Adrenal gland (tissue), 12 donors: Measurements from ENCODE around the gene GMEB1. TPM values are rescaled to one million over a fixed set of nuclear protein-coding genes. Genes with fewer than 3 reads are reported as not detected.
"Not testable (repeated sequence)": the region's sequence is repeated elsewhere in the genome, so short reads cannot be mapped to it uniquely, and the experiment has no call there.

ENCODE experiments used
- DNase-seq, 7 donors: peaks; one replicate each; pipeline ENCODE4 v3.0.0-alpha.2; 2019 to 2020
- H3K27ac ChIP-seq, 5 donors: fragments of 200-600 bp; sonication (generic) in 4 of 5; 1 replicate in 3 of 5; 2 replicates in 2 of 5; pipeline versions ENCODE4 v1.5.1 to v1.8.0; 2016 to 2020; ENCODE audit warnings: mild to moderate bottlenecking in 1 of 5
- H3K27me3 ChIP-seq: fragments of 200-600 bp; 2 replicates; pipeline ENCODE4 v1.8.0; 2021
- H3K36me3 ChIP-seq, 2 donors: fragments of 200-600 bp; replicated peaks in 1 of 2; 1 replicate in 1 of 2; 2 replicates in 1 of 2; pipeline versions ENCODE4 v1.5.1 to v1.8.0; 2018 to 2022
- H3K4me1 ChIP-seq, 2 donors: fragments of 200-600 bp; replicated peaks in 1 of 2; 1 replicate in 1 of 2; 2 replicates in 1 of 2; pipeline versions ENCODE4 v1.5.1 to v1.8.0; 2018 to 2021
- H3K4me3 ChIP-seq, 4 donors: fragments of 200-600 bp; sonication (generic) in 3 of 4; one replicate each; pipeline ENCODE4 v1.5.1; 2016 to 2018
- H3K9me3 ChIP-seq, 3 donors: fragments of 200-600 bp; sonication (generic) in 1 of 3; replicated peaks in 1 of 3; 1 replicate in 2 of 3; 2 replicates in 1 of 3; pipeline versions ENCODE4 v1.5.1 to v1.8.0; 2016 to 2021
- CTCF ChIP-seq, 6 experiments: fragments of 450-650 bp in 4 of 6; fragments of 200-600 bp in 2 of 6; sonication (generic) in 1 of 6; IDR thresholded peaks; 1 replicate in 5 of 6; 2 replicates in 1 of 6; pipeline versions ENCODE4 v1.5.1 to v1.8.0; 2016 to 2021; ENCODE audit warnings: antibody characterized with exemption in 6 of 6, mild to moderate bottlenecking in 2 of 6, moderate library complexity in 1 of 6
- POLR2A ChIP-seq, 2 donors: fragments of 450-650 bp; IDR thresholded peaks; one replicate each; pipeline ENCODE4 v1.6.1; 2017; ENCODE audit warnings: antibody characterized with exemption in 2 of 2, mild to moderate bottlenecking in 2 of 2, moderate library complexity in 1 of 2
- WGBS, 4 donors: extraction: QIAGEN DNeasy Blood & Tissue Kit in 2 of 4; methylation state at CpG; one replicate each; pipeline versions ENCODE4 v1.1.5 to v1.1.7; 2013 to 2017; 5-methylcytosine and 5-hydroxymethylcytosine counted together
- intact Hi-C, 2 donors: fragments of 100-400 bp; cut with DNase I; formaldehyde crosslinking; loops; one replicate each; pipeline versions ENCODE4 v1.14.1 to v1.15.0; 2022 to 2023
- polyA plus RNA-seq, 3 donors: library from polyadenylated mRNA; stranded (reverse); fragments of 200-250 nt in 2 of 3; fragments of 350-450 nt in 1 of 3; fragmentation: Illumina TruSeq in 1 of 3; extraction: RNeasy Lipid Tissue Mini Kit (QIAGEN cat#74804) in 1 of 3; gene quantifications; one replicate each; pipeline ENCODE4 v1.2.3, GENCODE V29; 2013 to 2014
- total RNA-seq, 9 donors: library from RNA; depleted of rRNA in 4 of 9; stranded (reverse); fragments of >200 nt in 4 of 9; fragments of 120-200 nt in 1 of 9; fragmentation: NEBNext Ultra II Directional in 1 of 9; extraction: Animal tissue kit (Norgen Biotek cat#: 25700) in 1 of 9; gene quantifications; one replicate each; pipeline versions ENCODE4 v1.1.0 to v1.2.4, GENCODE V29; 2013 to 2023
- donor health status: healthy with polysubstance abuse.
- donor health status: Bipolar disorder and iron deficiency.
- donor health status: DM: yes; HTN: yes; CAD: no.
- donor health status: DM: no; HTN: no; CAD: no.
- donor health status: DM: no; HTN: no; CAD: no.
- donor health status: DM: yes; HTN: yes; CAD: no.

The GMEB1 gene
- total and polyA plus RNA-seq, 12 donors: 3.6 to 27.0 (median 9.2) TPM

GRCh38 chr1:28653870-28654269 is 14.7 kb upstream of the GMEB1 start:
- H3K4me3 ChIP-seq, H3K27ac ChIP-seq, H3K36me3 ChIP-seq, H3K27me3 ChIP-seq, H3K9me3 ChIP-seq, H3K4me1 ChIP-seq: not testable (repeated sequence)
- TF ChIP-seq CTCF (IDR thresholded peaks at IDR 0.05): peak in 3 of 6 experiments; percentile 18 to 29 (median 26)
- intact Hi-C loops: loop anchor here (5.0 to 10.0 kb wide), 2 partner anchors 221 to 223 kb away; no protein-coding TSS in a partner anchor
- peak in 2 of 7 donors; percentile 35 to 39 for DNase-seq
- 54 to 70% (median 68%) methylated on average over 3 of the region's 3 CpGs for WGBS, 4 donors

- not testable (repeated sequence) for H3K36me3 ChIP-seq
- 83 to 90% (median 88%) methylated on average over 8 to 10 of the region's 10 CpGs for WGBS, 4 donors
- intact Hi-C loops: loop anchor here in 1 of 2 donors (10.0 kb wide), 1 partner anchor 219 kb away; no protein-coding TSS in a partner anchor
Observed at GRCh38 chr1:28655448-28656311, 12.9 kb upstream of the GMEB1 start.

GRCh38 chr1:28656335-28656734 is 12.2 kb upstream of the GMEB1 start:
- intact Hi-C loops: loop anchor here in 1 of 2 donors (10.0 kb wide), 1 partner anchor 218 kb away; no protein-coding TSS in a partner anchor
- H3K9me3 ChIP-seq: no peaks in the 10 kb centered on the region
- 94 to 97% (median 95%) methylated on average over 6 of the region's 6 CpGs for WGBS, 4 donors

More at GRCh38 chr1:28655448-28656311, 12.9 kb upstream of the GMEB1 start:
- DNase-seq, H3K9me3 ChIP-seq, H3K4me1 ChIP-seq, H3K27me3 ChIP-seq, H3K4me3 ChIP-seq, H3K27ac ChIP-seq: not testable (repeated sequence)

GRCh38 chr1:28663871-28664470 is 4.6 kb upstream of the GMEB1 start:
- no peaks in the 10 kb centered on the region for H3K27me3 ChIP-seq
- no peaks in the 10 kb centered on the region for H3K9me3 ChIP-seq
- DNase-seq: no peak
- TF ChIP-seq POLR2A (IDR thresholded peaks at IDR 0.05): no peak
- TF ChIP-seq CTCF (IDR thresholded peaks at IDR 0.05): no peak
- 62 to 82% (median 80%) methylated on average over 7 of the region's 7 CpGs for WGBS, 4 donors
- no peaks in the 10 kb centered on the region for H3K36me3 ChIP-seq
- intact Hi-C loops: no loop called here
- no peak overlapping the region for H3K4me3 ChIP-seq
- no peak overlapping the region for H3K27ac ChIP-seq
- peaks cover 9 to 11% of the 10 kb centered on the region in 2 donors for H3K4me1 ChIP-seq

More at GRCh38 chr1:28656335-28656734, 12.2 kb upstream of the GMEB1 start:
- no peaks in the 10 kb centered on the region for H3K4me1 ChIP-seq
- TF ChIP-seq CTCF (IDR thresholded peaks at IDR 0.05): no peak
- TF ChIP-seq POLR2A (IDR thresholded peaks at IDR 0.05): no peak
- H3K27ac ChIP-seq: no peak overlapping the region
- no peaks in the 10 kb centered on the region for H3K36me3 ChIP-seq
- H3K4me3 ChIP-seq: no peak overlapping the region
- DNase-seq: no peak
- no peaks in the 10 kb centered on the region for H3K27me3 ChIP-seq
